ENCODE measurements around the gene GDE1. TPM values are rescaled to one million over a fixed set of nuclear protein-coding genes. Genes with fewer than 3 reads are reported as not detected.

Gene GDE1
- total RNA-seq, 3 donors from 2014 or later (not counting 1 experiment from before 2014, with no cell fraction given), result 35.5 to 40.4 (median 35.9) TPM

GRCh38 chr16:19518388-19518787, 3.5 kb downstream of the GDE1 start:
- no peak overlapping the region for H3K4me3 Mint-ChIP-seq
- TF ChIP-seq CTCF (IDR thresholded peaks at IDR 0.05), result no peak
- H3K4me3 ChIP-seq (ENCODE audit: low read length), result no peak overlapping the region
- H3K9me3 Mint-ChIP-seq, result no peaks in the 10 kb centered on the region
- H3K9me3 ChIP-seq (ENCODE audit: control insufficient read depth, insufficient read depth, low read length), result no peaks in the 10 kb centered on the region
- no peak for DNase-seq
- peaks cover 24% of the 10 kb centered on the region for H3K36me3 ChIP-seq (ENCODE audit: control insufficient read depth, insufficient read depth, low read length)
- ATAC-seq, result no peak
- no peak overlapping the region for H3K27ac Mint-ChIP-seq
- 92% methylated on average over 1 of the region's 2 CpGs for WGBS (ENCODE audit: insufficient coverage)
- peaks cover 65 to 66% of the 10 kb centered on the region in 2 donors for H3K4me1 Mint-ChIP-seq
- H3K27me3 Mint-ChIP-seq (ENCODE audit: low read depth in 2 of 2), result no peaks in the 10 kb centered on the region
- no peak overlapping the region for H3K27ac ChIP-seq (ENCODE audit: low read length)
- H3K4me1 ChIP-seq (ENCODE audit: control insufficient read depth, insufficient read depth, low read length), result peaks cover 22% of the 10 kb centered on the region
- no peaks in the 10 kb centered on the region for H3K27me3 ChIP-seq (ENCODE audit: control insufficient read depth, insufficient read depth, low read length)
- intact Hi-C loops (cut with micrococcal nuclease), result no loop called here
- H3K36me3 Mint-ChIP-seq, result peaks cover 16% of the 10 kb centered on the region

GRCh38 chr16:19517424-19518089, 4.3 kb downstream of the GDE1 start:
- Mint-ChIP-seq H3K4me1 (peaks cover 67 to 70% of the 10 kb centered on the region in 2 donors), H3K27me3 (ENCODE audit: low read depth in 2 of 2) (no peaks in the 10 kb centered on the region), H3K4me3 (no peak overlapping the region), H3K9me3 (no peaks in the 10 kb centered on the region), H3K36me3 (peaks cover 19% of the 10 kb centered on the region), H3K27ac (peak overlapping the region in 1 of 2 donors; percentile 54)
- Histone ChIP-seq H3K9me3 (ENCODE audit: control insufficient read depth, insufficient read depth, low read length) (no peaks in the 10 kb centered on the region), H3K4me3 (ENCODE audit: low read length) (no peak overlapping the region), H3K4me1 (ENCODE audit: control insufficient read depth, insufficient read depth, low read length) (peaks cover 18% of the 10 kb centered on the region), H3K27ac (ENCODE audit: low read length) (no peak overlapping the region), H3K27me3 (ENCODE audit: control insufficient read depth, insufficient read depth, low read length) (no peaks in the 10 kb centered on the region), H3K36me3 (ENCODE audit: control insufficient read depth, insufficient read depth, low read length) (peaks cover 24% of the 10 kb centered on the region)
- ATAC-seq, result no peak
- intact Hi-C loops (cut with micrococcal nuclease), result no loop called here
- no peak for TF ChIP-seq CTCF (IDR thresholded peaks at IDR 0.05)
- no peak for DNase-seq
- WGBS (ENCODE audit: insufficient coverage), result 94% methylated on average over 6 of the region's 8 CpGs

- ATAC-seq (no peak), DNase-seq (no peak)
- H3K27me3 ChIP-seq (ENCODE audit: control insufficient read depth, insufficient read depth, low read length), result no peaks in the 10 kb centered on the region
- Mint-ChIP-seq H3K4me1 (peaks cover 49 to 54% of the 10 kb centered on the region in 2 donors), H3K27ac (no peak overlapping the region), H3K27me3 (ENCODE audit: low read depth in 2 of 2) (no peaks in the 10 kb centered on the region), H3K36me3 (peaks cover 19% of the 10 kb centered on the region), H3K4me3 (no peak overlapping the region), H3K9me3 (no peaks in the 10 kb centered on the region)
- H3K4me3 ChIP-seq (ENCODE audit: low read length), result no peak overlapping the region
- peaks cover 29% of the 10 kb centered on the region for H3K36me3 ChIP-seq (ENCODE audit: control insufficient read depth, insufficient read depth, low read length)
- no peaks in the 10 kb centered on the region for H3K9me3 ChIP-seq (ENCODE audit: control insufficient read depth, insufficient read depth, low read length)
- no peak for TF ChIP-seq CTCF (IDR thresholded peaks at IDR 0.05)
- intact Hi-C loops (cut with micrococcal nuclease), result no loop called here
- no peak overlapping the region for H3K27ac ChIP-seq (ENCODE audit: low read length)
- peaks cover 7% of the 10 kb centered on the region for H3K4me1 ChIP-seq (ENCODE audit: control insufficient read depth, insufficient read depth, low read length)
- 100% methylated on average over 1 of the region's 2 CpGs for WGBS (ENCODE audit: insufficient coverage)
These were observed 6.1 kb downstream of the GDE1 start for GRCh38 chr16:19515757-19516156.
